Natural killer cell (primary cell): Measurements from ENCODE around the gene MEST. TPM values are rescaled to one million over a fixed set of nuclear protein-coding genes. Genes with fewer than 3 reads are reported as not detected.

Experiments
- ATAC-seq, 3 donors: fragments of 150-1000 bp in 2 of 3; fragments of 200-7000 bp in 1 of 3; cut with Tn5 transposase; 1 replicate in 1 of 3; 2 replicates in 2 of 3; pipeline ENCODE4 v1.10.0; 2021; ENCODE audit warnings: mild to moderate bottlenecking in 2 of 3, moderate library complexity in 2 of 3
- DNase-seq, 2 donors: peaks; one replicate each; pipeline versions ENCODE4 v3.0.0 to v3.0.0-alpha.2; 2013 to 2021; ENCODE audit warnings: mixed read lengths in 1 of 2
- H3K27ac ChIP-seq: one replicate; pipeline ENCODE4 v1.5.1; 2013; ENCODE audit warnings: mild to moderate bottlenecking, low read length
- H3K27me3 ChIP-seq: one replicate; pipeline ENCODE4 v1.6.1; 2013; ENCODE audit warnings: low read length; ENCODE audit not compliant: control insufficient read depth, insufficient read depth
- H3K36me3 ChIP-seq: one replicate; pipeline ENCODE4 v1.6.1; 2013; ENCODE audit warnings: low read length; ENCODE audit not compliant: control insufficient read depth, insufficient read depth
- H3K4me1 ChIP-seq: one replicate; pipeline ENCODE4 v1.6.1; 2013; ENCODE audit warnings: low read length; ENCODE audit not compliant: control insufficient read depth, insufficient read depth
- H3K4me3 ChIP-seq: one replicate; pipeline ENCODE4 v1.5.1; 2013; ENCODE audit warnings: low read length
- H3K9me3 ChIP-seq: one replicate; pipeline ENCODE4 v1.6.1; 2013; ENCODE audit warnings: low read length; ENCODE audit not compliant: control insufficient read depth, insufficient read depth
- H3K27ac Mint-ChIP-seq, 2 donors: one replicate each; pipeline ENCODE4 v1.8.0; 2022; ENCODE audit warnings: mild to moderate bottlenecking in 2 of 2, mixed read lengths in 2 of 2, moderate library complexity in 1 of 2
- H3K27me3 Mint-ChIP-seq, 2 donors: one replicate each; pipeline ENCODE4 v1.8.0; 2022; ENCODE audit warnings: low read depth in 2 of 2, mixed read lengths in 2 of 2
- H3K36me3 Mint-ChIP-seq: one replicate; pipeline ENCODE4 v1.8.0; 2022; ENCODE audit warnings: mixed read lengths
- H3K4me1 Mint-ChIP-seq, 2 donors: one replicate each; pipeline ENCODE4 v1.8.0; 2022; ENCODE audit warnings: mixed read lengths in 2 of 2
- H3K4me3 Mint-ChIP-seq: one replicate; pipeline ENCODE4 v1.8.0; 2022; ENCODE audit warnings: mild to moderate bottlenecking, moderate library complexity, mixed read lengths
- H3K9me3 Mint-ChIP-seq, 2 donors: one replicate each; pipeline ENCODE4 v1.8.0; 2022; ENCODE audit warnings: mixed read lengths in 2 of 2
- WGBS: methylation state at CpG from one replicate; pipeline ENCODE4 v1.1.7; 2013; ENCODE audit warnings: missing lambda C conversion rate; ENCODE audit not compliant: insufficient coverage; 5-methylcytosine and 5-hydroxymethylcytosine counted together
- intact Hi-C: fragments of 100-400 bp; cut with micrococcal nuclease; formaldehyde crosslinking; loops from one replicate; pipeline ENCODE4 v1.14.2; 2022
- total RNA-seq, 4 donors: library from RNA; stranded (reverse); fragments of 120-200 nt in 1 of 4; gene quantifications; one replicate each; pipeline versions ENCODE4 v1.2.3 to v1.2.4, GENCODE V29; 2013 to 2022
- TF ChIP-seq, protein P1 (sequence below): fragments of 200-600 bp; IDR thresholded peaks from one replicate; pipeline ENCODE4 v1.8.0; 2022; ENCODE audit warnings: antibody characterized with exemption

MEST gene
- total RNA-seq, 3 donors from 2014 or later (not counting 1 experiment from before 2014, with no cell fraction given) = 0.55 to 2.2 (median 0.70) TPM

DNA sequence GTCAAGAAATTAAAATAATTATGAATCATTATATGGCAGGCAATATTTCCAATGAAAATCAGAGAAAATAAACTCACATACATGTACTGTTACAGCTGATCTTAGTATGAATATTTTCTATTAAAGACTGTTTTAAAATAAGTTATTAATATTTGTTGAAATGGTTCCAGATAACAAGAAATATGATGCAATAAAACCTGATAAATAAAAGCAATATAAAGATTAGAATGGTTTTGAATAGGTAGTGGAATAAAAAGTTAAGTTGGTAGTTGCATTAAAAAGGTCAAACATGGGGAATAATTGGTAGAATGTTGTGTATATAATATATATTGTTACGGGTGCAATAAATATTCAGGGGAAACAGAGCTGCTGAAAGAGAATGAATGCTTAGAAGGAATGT lies 52.5 kb downstream of the MEST start:
- no peak overlapping the region for H3K27ac Mint-ChIP-seq
- H3K36me3 Mint-ChIP-seq = no peaks in the 10 kb centered on the region
- intact Hi-C loops = no loop called here
- Histone ChIP-seq H3K27me3 (no peaks in the 10 kb centered on the region), H3K4me3 (no peak overlapping the region), H3K27ac (no peak overlapping the region), H3K36me3 (peaks cover 3% of the 10 kb centered on the region), H3K9me3 (no peaks in the 10 kb centered on the region), H3K4me1 (no peaks in the 10 kb centered on the region)
- no peaks in the 10 kb centered on the region for H3K9me3 Mint-ChIP-seq
- H3K27me3 Mint-ChIP-seq = no peaks in the 10 kb centered on the region
- ATAC-seq = no peak
- 93% methylated on average over 1 of the region's 1 CpG for WGBS
- no peak overlapping the region for H3K4me3 Mint-ChIP-seq
- no peaks in the 10 kb centered on the region for H3K4me1 Mint-ChIP-seq
- DNase-seq = no peak
- TF ChIP-seq, protein P1, sequence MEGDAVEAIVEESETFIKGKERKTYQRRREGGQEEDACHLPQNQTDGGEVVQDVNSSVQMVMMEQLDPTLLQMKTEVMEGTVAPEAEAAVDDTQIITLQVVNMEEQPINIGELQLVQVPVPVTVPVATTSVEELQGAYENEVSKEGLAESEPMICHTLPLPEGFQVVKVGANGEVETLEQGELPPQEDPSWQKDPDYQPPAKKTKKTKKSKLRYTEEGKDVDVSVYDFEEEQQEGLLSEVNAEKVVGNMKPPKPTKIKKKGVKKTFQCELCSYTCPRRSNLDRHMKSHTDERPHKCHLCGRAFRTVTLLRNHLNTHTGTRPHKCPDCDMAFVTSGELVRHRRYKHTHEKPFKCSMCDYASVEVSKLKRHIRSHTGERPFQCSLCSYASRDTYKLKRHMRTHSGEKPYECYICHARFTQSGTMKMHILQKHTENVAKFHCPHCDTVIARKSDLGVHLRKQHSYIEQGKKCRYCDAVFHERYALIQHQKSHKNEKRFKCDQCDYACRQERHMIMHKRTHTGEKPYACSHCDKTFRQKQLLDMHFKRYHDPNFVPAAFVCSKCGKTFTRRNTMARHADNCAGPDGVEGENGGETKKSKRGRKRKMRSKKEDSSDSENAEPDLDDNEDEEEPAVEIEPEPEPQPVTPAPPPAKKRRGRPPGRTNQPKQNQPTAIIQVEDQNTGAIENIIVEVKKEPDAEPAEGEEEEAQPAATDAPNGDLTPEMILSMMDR = no peak

DNA sequence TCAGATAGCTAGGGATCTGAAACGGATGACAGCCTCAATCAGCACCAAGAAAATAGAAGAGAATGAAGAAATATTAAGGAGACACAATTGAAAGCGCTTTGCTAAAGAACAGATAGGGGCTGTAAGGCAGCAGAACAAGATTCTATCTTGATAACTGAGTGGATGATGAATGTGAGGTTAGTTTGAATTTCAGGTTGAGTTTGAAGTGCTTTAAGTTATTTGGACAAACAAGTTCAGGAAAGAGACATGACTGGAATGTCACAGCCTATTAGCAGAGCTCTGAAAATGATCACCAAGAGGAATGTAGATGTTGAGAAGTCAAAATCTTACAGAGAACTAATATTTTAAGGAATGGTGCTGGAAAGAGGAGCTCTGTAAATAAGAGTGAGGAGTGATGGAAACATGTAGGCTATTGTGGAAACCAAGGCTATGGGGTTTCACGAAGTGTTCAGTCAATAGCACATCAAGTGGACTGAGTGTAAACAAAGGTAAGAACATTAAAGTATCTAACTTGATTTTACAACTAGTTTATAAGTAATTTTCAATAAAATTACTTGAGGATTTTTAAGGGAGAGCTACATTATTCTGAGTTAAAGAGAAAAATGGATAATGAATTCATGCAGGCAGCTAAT lies 61.6 kb downstream of the MEST start:
- ATAC-seq (no peak), DNase-seq (no peak)
- H3K36me3 Mint-ChIP-seq = no peaks in the 10 kb centered on the region
- TF ChIP-seq, protein P1 = no peak
- H3K4me3 Mint-ChIP-seq = no peak overlapping the region
- Histone ChIP-seq H3K27ac (no peak overlapping the region), H3K9me3 (no peaks in the 10 kb centered on the region), H3K36me3 (peaks cover 4% of the 10 kb centered on the region), H3K4me1 (no peaks in the 10 kb centered on the region), H3K27me3 (no peaks in the 10 kb centered on the region), H3K4me3 (no peak overlapping the region)
- WGBS = 93% methylated on average over 3 of the region's 3 CpGs
- H3K27me3 Mint-ChIP-seq = no peaks in the 10 kb centered on the region
- H3K27ac Mint-ChIP-seq = no peak overlapping the region
- intact Hi-C loops = no loop called here
- H3K4me1 Mint-ChIP-seq = no peaks in the 10 kb centered on the region
- H3K9me3 Mint-ChIP-seq = no peaks in the 10 kb centered on the region

DNA sequence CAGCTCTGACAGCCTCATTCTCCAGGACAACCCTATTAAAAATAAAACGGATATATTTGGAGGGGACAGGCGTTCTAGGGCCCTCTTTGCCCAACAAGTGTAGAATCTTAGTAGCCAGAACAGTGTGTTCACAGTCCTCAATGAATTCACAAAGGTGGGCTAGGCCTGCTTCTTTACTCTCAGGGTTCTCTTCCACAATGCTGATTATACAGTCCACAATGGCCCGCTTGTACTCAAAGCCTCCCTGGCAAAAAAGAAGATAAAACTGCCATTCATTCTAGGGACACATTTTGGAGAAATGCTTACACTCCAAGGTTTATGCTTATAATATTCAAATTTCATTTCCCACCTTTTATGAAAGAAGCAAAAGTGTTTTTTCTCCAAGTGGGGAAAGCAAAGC lies 62.6 kb downstream of the MEST start:
- Mint-ChIP-seq H3K9me3 (no peaks in the 10 kb centered on the region), H3K4me3 (no peak overlapping the region), H3K36me3 (no peaks in the 10 kb centered on the region), H3K27ac (no peak overlapping the region), H3K4me1 (no peaks in the 10 kb centered on the region), H3K27me3 (no peaks in the 10 kb centered on the region)
- Histone ChIP-seq H3K9me3 (no peaks in the 10 kb centered on the region), H3K4me3 (no peak overlapping the region), H3K27ac (no peak overlapping the region), H3K36me3 (peaks cover 4% of the 10 kb centered on the region), H3K4me1 (no peaks in the 10 kb centered on the region), H3K27me3 (no peaks in the 10 kb centered on the region)
- intact Hi-C loops = no loop called here
- TF ChIP-seq, protein P1 = no peak
- 93% methylated on average over 3 of the region's 3 CpGs for WGBS
- ATAC-seq = no peak
- no peak for DNase-seq

Other genes with a start within 250 kb of the MEST start
- gene CPA2, start 225.2 kb upstream of the MEST start, total RNA-seq = not detected
- not detected for gene CPA4, start 198.9 kb upstream of the MEST start, total RNA-seq
- not detected for gene CPA5, start 147.3 kb upstream of the MEST start, total RNA-seq
- gene CPA1, start 111.6 kb upstream of the MEST start, total RNA-seq = not detected
- 10 to 100 TPM in 2 of 3 donors, 1 to 10 TPM in 1; 8.7 to 14.2 (median 11.2) TPM for gene CEP41, start 51.1 kb upstream of the MEST start, total RNA-seq
- 1 to 10 TPM; 6.6 to 9.1 (median 8.9) TPM for gene COPG2, start 176.7 kb downstream of the MEST start, total RNA-seq
- not detected for gene TSGA13, start 194.5 kb downstream of the MEST start, total RNA-seq
- not detected for gene KLF14, start 242.1 kb downstream of the MEST start, total RNA-seq